ENCODE measurements around the gene SLC5A6. TPM values are rescaled to one million over a fixed set of nuclear protein-coding genes. Genes with fewer than 3 reads are reported as not detected.

The SLC5A6 gene
- total RNA-seq, 1 experiment from 2014 or later: 122 TPM

- no peaks in the 10 kb centered on the region for H4K20me1 ChIP-seq (ENCODE audit: control insufficient read depth, insufficient read depth, insufficient read length)
- no peaks in the 10 kb centered on the region for H3K27me3 ChIP-seq (ENCODE audit: insufficient read depth, low read length)
- H3K18ac ChIP-seq (ENCODE audit: insufficient read length, low read depth, low read length): no peak overlapping the region
- no peaks in the 10 kb centered on the region for H3K9me3 ChIP-seq (ENCODE audit: control insufficient read depth, low read depth, low read length)
- H3K56ac ChIP-seq (ENCODE audit: insufficient read length, low read depth, low read length): no peak overlapping the region
- no peaks in the 10 kb centered on the region for H3K79me2 ChIP-seq (ENCODE audit: insufficient read depth, low read length)
- no peak overlapping the region for H3K9ac ChIP-seq (ENCODE audit: extremely low read depth, insufficient read length, low read length)
- H3K14ac ChIP-seq (ENCODE audit: insufficient read depth, low read length): no peak overlapping the region
- no peak overlapping the region for H2BK5ac ChIP-seq (ENCODE audit: insufficient read length, low read length)
- H3T11ph ChIP-seq (ENCODE audit: low read length): no peak overlapping the region
- no peaks in the 10 kb centered on the region for H3K4me1 ChIP-seq (ENCODE audit: insufficient read depth, low read length)
- no peak overlapping the region for H2BK12ac ChIP-seq (ENCODE audit: insufficient read length, low read depth, low read length)
- no peaks in the 10 kb centered on the region for H3K79me1 ChIP-seq (ENCODE audit: insufficient read depth, low read depth, low read length, poor library complexity, severe bottlenecking)
- H3K23me2 ChIP-seq (ENCODE audit: insufficient read length, low read depth, low read length, poor library complexity, severe bottlenecking): no peaks in the 10 kb centered on the region
- H3K4me3 Mint-ChIP-seq: no peak overlapping the region
- H3K9me3 Mint-ChIP-seq: no peaks in the 10 kb centered on the region
- H4K5ac ChIP-seq (ENCODE audit: insufficient read length, low read depth, low read length): no peak overlapping the region
- H2BK20ac ChIP-seq (ENCODE audit: low read depth, low read length, poor library complexity, severe bottlenecking): no peak overlapping the region
- H3K27me3 Mint-ChIP-seq (ENCODE audit: low read depth): no peaks in the 10 kb centered on the region
- no peak for TF ChIP-seq CTCF (conservative IDR thresholded peaks at IDR 0.05)
- H2AFZ ChIP-seq (ENCODE audit: low read length): no peak overlapping the region
- no peak overlapping the region for H3K4me2 ChIP-seq (ENCODE audit: insufficient read depth, insufficient read length, low read length)
- H2BK120ac ChIP-seq (ENCODE audit: low read depth, low read length, poor library complexity, severe bottlenecking): no peak overlapping the region
- H2AK5ac ChIP-seq (ENCODE audit: insufficient read length, low read length): no peak overlapping the region
- H2BK15ac ChIP-seq (ENCODE audit: low read depth, low read length): no peak overlapping the region
- no peak overlapping the region for H4K91ac ChIP-seq (ENCODE audit: insufficient read length, low read depth, low read length)
- no peak overlapping the region for H3K27ac Mint-ChIP-seq
- no peak overlapping the region for H3K27ac ChIP-seq (ENCODE audit: insufficient read length, low read depth, low read length)
- DNase-seq: no peak
- no peak overlapping the region for H3K4ac ChIP-seq (ENCODE audit: low read depth, low read length)
- H3K23ac ChIP-seq (ENCODE audit: insufficient read length, low read depth, low read length): no peak overlapping the region
- no CpG with 5 or more reads among the region's 9 CpGs for WGBS (ENCODE audit: extremely low coverage, insufficient read length, low lambda C conversion rate)
- peaks cover 51 to 98% (median 90%) of the 10 kb centered on the region in 3 experiments for H3K36me3 Mint-ChIP-seq (ENCODE audit: insufficient read depth in 1 of 3, low read depth in 3 of 3)
- no peaks in the 10 kb centered on the region for H3K4me1 Mint-ChIP-seq
- H4K8ac ChIP-seq (replicated peaks; ENCODE audit: insufficient read length, low read depth, low read length): no peak overlapping the region
These were observed 28.3 kb upstream of the SLC5A6 start for GRCh38 chr2:27240406-27240805.
